ENCODE results near the gene LRIG3.

Gene LRIG3

GRCh38 chr12:58934528-58934927 lies 14.2 kb upstream of the LRIG3 start:
- DNase-seq (ENCODE audit: low read depth in 1 of 2, low spot score in 1 of 2), result no peak
- no peak overlapping the region for H3K4me3 ChIP-seq (replicated peaks; ENCODE audit: insufficient read depth, low read length)
- no peak for TF ChIP-seq SPI1 (IDR thresholded peaks at IDR 0.05; ENCODE audit: borderline replicate concordance, low read depth)
- no peak for TF ChIP-seq POLR2AphosphoS5 (IDR thresholded peaks at IDR 0.05; ENCODE audit: low read depth)
- TF ChIP-seq CTCF (IDR thresholded peaks at IDR 0.05; ENCODE audit: insufficient read depth, low read length), result no peak
- TF ChIP-seq REST (IDR thresholded peaks at IDR 0.05; ENCODE audit: insufficient replicate concordance, low read depth), result no peak
- no peak overlapping the region for H3K27ac ChIP-seq (replicated peaks)
- no peaks in the 10 kb centered on the region for H3K27me3 ChIP-seq (ENCODE audit: insufficient read depth, poor library complexity, severe bottlenecking)

- DNase-seq (ENCODE audit: low read depth in 1 of 2, low spot score in 1 of 2), result no peak
- Histone ChIP-seq H3K27me3 (ENCODE audit: insufficient read depth, poor library complexity, severe bottlenecking) (no peaks in the 10 kb centered on the region), H3K4me3 (replicated peaks; ENCODE audit: insufficient read depth, low read length) (no peak overlapping the region), H3K27ac (replicated peaks) (no peak overlapping the region)
- TF ChIP-seq GABPA (IDR thresholded peaks at IDR 0.05; ENCODE audit: low read depth), result no peak
Observed at GRCh38 chr12:58932806-58933681, 12.7 kb upstream of the LRIG3 start.

- TF ChIP-seq SPI1 (IDR thresholded peaks at IDR 0.05; ENCODE audit: borderline replicate concordance, low read depth) (no peak), CTCF (IDR thresholded peaks at IDR 0.05; ENCODE audit: insufficient read depth, low read length) (no peak), REST (IDR thresholded peaks at IDR 0.05; ENCODE audit: insufficient replicate concordance, low read depth) (no peak), GABPA (IDR thresholded peaks at IDR 0.05; ENCODE audit: low read depth) (no peak), POLR2AphosphoS5 (IDR thresholded peaks at IDR 0.05; ENCODE audit: low read depth) (no peak)
- Histone ChIP-seq H3K27ac (replicated peaks) (no peak overlapping the region), H3K27me3 (ENCODE audit: insufficient read depth, poor library complexity, severe bottlenecking) (no peaks in the 10 kb centered on the region), H3K4me3 (replicated peaks; ENCODE audit: insufficient read depth, low read length) (no peak overlapping the region)
- DNase-seq (ENCODE audit: low read depth in 1 of 2, low spot score in 1 of 2), result no peak
Observed at GRCh38 chr12:58931518-58931917, 11.2 kb upstream of the LRIG3 start.

- H3K27ac ChIP-seq (replicated peaks), result no peak overlapping the region
- TF ChIP-seq POLR2AphosphoS5 (IDR thresholded peaks at IDR 0.05; ENCODE audit: low read depth) (no peak), CTCF (IDR thresholded peaks at IDR 0.05; ENCODE audit: insufficient read depth, low read length) (no peak), REST (IDR thresholded peaks at IDR 0.05; ENCODE audit: insufficient replicate concordance, low read depth) (no peak), SPI1 (IDR thresholded peaks at IDR 0.05; ENCODE audit: borderline replicate concordance, low read depth) (no peak), GABPA (IDR thresholded peaks at IDR 0.05; ENCODE audit: low read depth) (no peak)
- no peak for DNase-seq (ENCODE audit: low read depth in 1 of 2, low spot score in 1 of 2)
Observed at GRCh38 chr12:58930770-58931324, 10.5 kb upstream of the LRIG3 start.

More at GRCh38 chr12:58930770-58931324, 10.5 kb upstream of the LRIG3 start:
- Histone ChIP-seq H3K4me3 (replicated peaks; ENCODE audit: insufficient read depth, low read length) (no peak overlapping the region), H3K27me3 (ENCODE audit: insufficient read depth, poor library complexity, severe bottlenecking) (no peaks in the 10 kb centered on the region)
